GM21447 (cell line): ENCODE results near the gene NT5C1A.

Source experiments
- ATAC-seq: cut with Tn5 transposase; IDR thresholded peaks from one replicate; pipeline ENCODE4 v1.9.1; 2021; ENCODE audit not compliant: unreplicated experiment

Gene NT5C1A

DNA sequence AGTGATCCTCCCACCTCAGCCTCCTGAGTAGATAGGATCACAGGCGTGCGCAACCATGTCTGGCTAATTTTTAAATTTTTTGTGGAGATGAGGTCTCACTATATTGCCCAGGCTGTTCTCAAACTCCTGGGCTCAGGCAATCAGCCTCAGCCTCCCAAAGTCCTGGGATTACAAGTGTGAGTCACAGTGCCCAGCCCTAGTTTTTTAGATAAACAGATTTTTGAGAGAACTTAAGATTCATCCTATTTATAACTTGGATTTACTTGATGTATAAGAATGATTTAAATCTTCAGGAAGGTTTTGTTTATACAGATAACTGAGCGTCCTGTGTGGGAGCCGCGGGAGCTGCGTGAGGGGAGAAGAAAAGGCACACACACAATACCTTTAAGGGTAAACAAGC is 58.7 kb downstream of the NT5C1A start:
- no peak for ATAC-seq

DNA sequence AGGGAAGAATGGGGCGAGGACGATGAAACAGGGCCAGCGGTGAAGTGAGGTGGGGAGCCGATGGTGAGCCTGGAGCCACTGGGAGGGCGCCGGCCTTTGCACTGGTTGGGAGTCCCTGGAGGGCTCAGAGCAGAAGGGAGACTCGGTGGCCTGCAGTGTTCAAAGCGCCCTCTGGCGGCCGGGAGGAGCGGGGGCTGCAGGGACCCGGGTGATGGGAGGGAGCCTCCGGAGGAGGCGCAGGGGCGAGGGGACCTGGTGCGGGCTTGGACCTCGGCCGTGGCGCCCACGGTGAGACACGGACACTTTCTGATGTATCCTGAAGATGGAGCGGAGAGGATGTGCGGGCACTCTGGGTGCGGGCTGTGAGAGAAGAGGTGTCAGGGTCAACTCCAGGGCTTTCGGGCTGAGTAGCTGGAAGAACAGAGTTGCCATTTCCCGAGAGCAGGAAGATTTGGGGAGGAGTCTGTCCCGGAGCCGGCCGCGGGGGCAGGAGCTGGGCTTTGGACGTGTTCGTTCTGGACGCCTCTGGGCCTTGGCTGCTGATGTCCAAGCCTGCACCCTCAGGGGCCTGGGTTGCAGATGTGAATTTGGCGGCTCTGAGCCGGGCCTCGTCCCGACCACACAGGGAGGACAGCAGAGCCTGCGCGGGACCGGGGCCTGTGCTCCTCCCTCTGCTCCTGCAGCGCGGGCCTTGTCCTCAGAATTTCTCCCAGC is 62.1 kb downstream of the NT5C1A start:
- peak; percentile 60 for ATAC-seq
